Small intestine (tissue), 16 donors: Measurements from ENCODE around the gene STX10. TPM values are rescaled to one million over a fixed set of nuclear protein-coding genes. Genes with fewer than 3 reads are reported as not detected.
"Not testable (repeated sequence)": the region's sequence is repeated elsewhere in the genome, so short reads cannot be mapped to it uniquely, and the experiment has no call there.

Experiments
- DNase-seq, 2 donors: peaks; one replicate each; pipeline versions ENCODE4 v3.0.0 to v3.0.0-alpha.2; 2013
- FAIRE-seq: peaks from 2 replicates; lab custom pipeline; 2012; peaks lifted over from hg19 to GRCh38; lab: Jason Lieb, UNC
- H3K27ac ChIP-seq, 3 donors: one replicate each; pipeline ENCODE4 v1.5.1; 2013; ENCODE audit warnings: low read length in 2 of 3, mild to moderate bottlenecking in 2 of 3, control low read depth in 1 of 3, inconsistent platforms in 1 of 3, low read depth in 1 of 3, moderate library complexity in 1 of 3
- H3K27me3 ChIP-seq, 3 donors: one replicate each; pipeline ENCODE4 v1.6.1; 2013; ENCODE audit warnings: low read length in 3 of 3, inconsistent platforms in 1 of 3; ENCODE audit not compliant: control insufficient read depth in 3 of 3, insufficient read depth in 3 of 3
- H3K36me3 ChIP-seq, 3 donors: one replicate each; pipeline ENCODE4 v1.6.1; 2013; ENCODE audit warnings: low read length in 3 of 3, inconsistent platforms in 1 of 3, low read depth in 1 of 3, mild to moderate bottlenecking in 1 of 3, moderate library complexity in 1 of 3; ENCODE audit not compliant: control insufficient read depth in 3 of 3, insufficient read depth in 2 of 3
- H3K4me1 ChIP-seq, 3 donors: one replicate each; pipeline ENCODE4 v1.6.1; 2013; ENCODE audit warnings: low read length in 2 of 3, inconsistent platforms in 1 of 3, low read depth in 1 of 3, mild to moderate bottlenecking in 1 of 3, moderate library complexity in 1 of 3; ENCODE audit not compliant: control insufficient read depth in 3 of 3, insufficient read depth in 2 of 3
- H3K4me3 ChIP-seq, 3 donors: one replicate each; pipeline ENCODE4 v1.5.1; 2013; ENCODE audit warnings: low read length in 3 of 3, control low read depth in 1 of 3, inconsistent platforms in 1 of 3, low read depth in 1 of 3, mild to moderate bottlenecking in 1 of 3, moderate library complexity in 1 of 3
- H3K9me3 ChIP-seq, 2 donors: one replicate each; pipeline ENCODE4 v1.6.1; 2013; ENCODE audit warnings: low read depth in 1 of 2, low read length in 1 of 2; ENCODE audit not compliant: control insufficient read depth in 2 of 2, insufficient read depth in 1 of 2
- WGBS, 3 donors: extraction: QIAGEN DNeasy Blood & Tissue Kit; methylation state at CpG; one replicate each; pipeline ENCODE4 v1.1.7; 2013; 5-methylcytosine and 5-hydroxymethylcytosine counted together
- long read RNA-seq, 10 donors: transcript quantifications; one replicate each; lab custom pipeline, GENCODE V29; 2026
- polyA plus RNA-seq, 4 donors: library from polyadenylated mRNA; stranded (reverse) in 3 of 4; unstranded in 1 of 4; fragments of 200-250 nt in 3 of 4; fragments of 120-200 nt in 1 of 4; gene quantifications; one replicate each; pipeline versions ENCODE4 v1.2.1 to v1.2.3, GENCODE V29; 2013
- donor health status: healthy with polysubstance abuse.
- donor health status: control.
- donor health status: control.
- donor health status: Bipolar disorder and iron deficiency.
- donor health status: healthy.

STX10 gene, protein sequence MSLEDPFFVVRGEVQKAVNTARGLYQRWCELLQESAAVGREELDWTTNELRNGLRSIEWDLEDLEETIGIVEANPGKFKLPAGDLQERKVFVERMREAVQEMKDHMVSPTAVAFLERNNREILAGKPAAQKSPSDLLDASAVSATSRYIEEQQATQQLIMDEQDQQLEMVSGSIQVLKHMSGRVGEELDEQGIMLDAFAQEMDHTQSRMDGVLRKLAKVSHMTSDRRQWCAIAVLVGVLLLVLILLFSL
- polyA plus RNA-seq = 100 to 1,000 TPM in 3 of 4 donors, 10 to 100 TPM in 1; 46.3 to 162 (median 138) TPM
- long read RNA-seq, donor 1 = 0 reads
- long read RNA-seq, donor 2, transcript STX10-204 (8 exons, 1,136 nt) = major isoform, 7 of 8 reads
- long read RNA-seq, donor 2, partial matches to known transcripts = 0 of 8 reads
- long read RNA-seq, donor 2, other reads (novel, unspliced or antisense) = 0 of 8 reads
- long read RNA-seq, donor 3, transcript STX10-204 (8 exons, 1,136 nt) = major isoform, 8 of 16 reads
- long read RNA-seq, donor 3, partial matches to known transcripts = 5 of 16 reads
- long read RNA-seq, donor 3, other reads (novel, unspliced or antisense) = 0 of 16 reads
- long read RNA-seq, donor 4 = 0 reads
- long read RNA-seq, donor 5, partial matches to known transcripts = 0 of 3 reads
- long read RNA-seq, donor 5, other reads (novel, unspliced or antisense) = 0 of 3 reads
- long read RNA-seq, donor 6, transcript STX10-204 (8 exons, 1,136 nt) = major isoform, 10 of 11 reads
- long read RNA-seq, donor 6, partial matches to known transcripts = 0 of 11 reads
- long read RNA-seq, donor 6, other reads (novel, unspliced or antisense) = 0 of 11 reads
- long read RNA-seq, donor 7, transcript STX10-204 (8 exons, 1,136 nt) = major isoform, 17 of 18 reads
- long read RNA-seq, donor 7, partial matches to known transcripts = 0 of 18 reads
- long read RNA-seq, donor 7, other reads (novel, unspliced or antisense) = 0 of 18 reads
- long read RNA-seq, donor 8, partial matches to known transcripts = 0 of 2 reads
- long read RNA-seq, donor 8, other reads (novel, unspliced or antisense) = 0 of 2 reads
- long read RNA-seq, donor 9 = 0 reads
- long read RNA-seq, donor 10, transcript STX10-204 (8 exons, 1,136 nt) = major isoform, 10 of 11 reads
- long read RNA-seq, donor 10, partial matches to known transcripts = 0 of 11 reads
- long read RNA-seq, donor 10, other reads (novel, unspliced or antisense) = 0 of 11 reads

DNA sequence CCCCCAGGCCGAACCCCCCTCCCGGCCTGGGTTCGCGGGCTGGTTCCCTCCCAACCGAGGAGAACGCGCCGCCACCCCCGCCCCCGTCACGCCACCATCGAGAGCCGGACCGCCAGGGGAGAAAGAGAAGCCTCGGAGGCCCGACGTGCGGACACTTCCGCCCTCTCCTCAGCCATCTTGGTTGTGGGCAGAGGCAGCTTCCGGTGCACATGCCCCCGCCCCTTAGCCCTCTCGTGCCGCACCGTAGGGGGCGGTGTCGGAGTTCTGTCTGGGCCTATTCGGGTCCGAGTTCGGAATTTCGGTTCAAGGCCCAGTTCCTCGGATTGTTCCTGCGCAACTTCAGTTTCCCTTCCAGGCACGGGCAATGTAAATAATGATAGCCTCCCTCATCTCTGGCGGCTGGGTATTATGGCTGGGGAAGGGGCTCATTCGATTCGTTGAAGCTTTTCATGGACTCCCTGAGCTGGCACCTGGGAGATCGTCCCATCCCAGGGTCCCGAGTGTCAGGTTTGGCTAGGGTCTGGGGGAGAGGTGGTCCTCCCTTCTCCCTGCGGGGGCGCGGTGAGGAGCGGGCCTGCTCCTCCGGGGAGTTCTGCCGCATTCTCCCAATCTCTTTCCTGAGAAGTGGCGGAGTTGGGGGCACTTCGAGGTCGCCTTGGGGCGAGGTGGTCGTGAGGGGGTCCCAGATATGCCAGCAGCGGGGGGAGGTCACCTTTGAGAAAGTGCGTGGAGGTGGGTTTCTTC lies at the start of gene STX10, which contains the start of gene IER2:
TSS of gene STX10 (minus strand) at position 189 of the 744 bp plus-strand sequence. CDS start 202 bp downstream, outside the sequence.
TSS of gene IER2 (plus strand) at position 225 of the 744 bp plus-strand sequence. CDS start 2,776 bp downstream, outside the sequence.
- Histone ChIP-seq H3K9me3 (no peaks in the 10 kb centered on the region), H3K36me3 (peaks cover 0 to 23% (median 0%) of the 10 kb centered on the region in 3 donors), H3K4me3 (peak within 1 kb of the TSS; percentile 47 to 94 (median 93)), H3K27ac (peak within 1 kb of the TSS; percentile 86 to 99 (median 95)), H3K4me1 (peaks cover 0 to 9% (median 2%) of the 10 kb centered on the region in 3 donors), H3K27me3 (no peaks in the 10 kb centered on the region)
- WGBS, 3 donors = 0 to 1% (median 1%) methylated on average over 38 to 51 of the region's 51 CpGs
- DNase-seq (peak; percentile 96 to 97), FAIRE-seq (no peak)

DNA sequence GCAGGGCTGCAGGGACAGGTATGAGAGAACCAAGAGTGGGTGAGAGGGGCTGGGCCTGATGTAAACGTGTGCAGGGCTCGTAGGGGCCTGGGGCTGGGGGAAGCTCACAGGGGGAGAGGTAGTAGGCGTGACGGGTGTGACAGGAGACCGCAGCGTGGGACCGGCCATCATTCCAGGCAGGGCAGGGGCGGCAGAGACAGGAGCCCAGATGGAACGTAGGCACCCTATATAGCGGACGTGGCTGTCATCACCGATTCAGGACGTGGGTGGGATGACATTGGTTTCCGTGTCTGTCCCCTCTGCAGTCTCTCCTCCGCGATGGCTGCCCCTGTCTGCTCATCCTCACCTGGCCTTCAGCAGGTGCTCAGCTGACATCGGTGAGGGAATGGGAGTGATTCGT lies 48.5 kb upstream of the STX10 start:
- Histone ChIP-seq H3K36me3 (peaks cover 0 to 4% (median 0%) of the 10 kb centered on the region in 3 donors), H3K9me3 (no peaks in the 10 kb centered on the region), H3K4me1 (peaks cover 0 to 20% (median 0%) of the 10 kb centered on the region in 3 donors), H3K27ac (no peak overlapping the region), H3K27me3 (no peaks in the 10 kb centered on the region), H3K4me3 (no peak overlapping the region)
- no peak for FAIRE-seq
- no peak for DNase-seq
- 86 to 89% (median 87%) methylated on average over 17 to 18 of the region's 18 CpGs for WGBS, 3 donors

DNA sequence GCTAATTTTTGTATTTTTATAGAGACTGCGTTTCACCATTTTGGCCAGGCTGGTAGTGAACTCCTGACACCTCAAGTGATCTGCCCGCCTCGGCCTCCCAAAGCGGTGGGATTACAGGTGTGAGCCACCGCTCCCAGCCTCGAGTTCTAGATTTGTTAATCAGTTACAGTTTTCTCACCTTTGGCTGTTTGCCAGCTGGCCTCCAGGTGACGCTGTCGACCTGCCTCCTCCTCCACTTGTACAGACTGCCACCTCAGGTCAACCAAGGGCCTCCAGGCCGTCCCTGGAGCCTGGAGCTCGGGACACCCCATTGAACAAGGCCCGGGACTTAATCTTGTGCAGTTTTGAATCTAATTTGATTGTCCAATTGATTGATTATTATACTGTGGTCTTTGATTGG lies 45.5 kb upstream of the STX10 start:
- Histone ChIP-seq H3K4me1 (peaks cover 0 to 29% (median 0%) of the 10 kb centered on the region in 3 donors), H3K36me3 (no peaks in the 10 kb centered on the region), H3K9me3 (no peaks in the 10 kb centered on the region), H3K27ac (peak overlapping the region in 2 of 3 donors; percentile 45 to 70), H3K4me3 (no peak overlapping the region), H3K27me3 (no peaks in the 10 kb centered on the region)
- DNase-seq = peak; percentile 92 to 94
- 15 to 44% (median 18%) methylated on average over 11 of the region's 11 CpGs for WGBS, 3 donors
- FAIRE-seq = no peak

DNA sequence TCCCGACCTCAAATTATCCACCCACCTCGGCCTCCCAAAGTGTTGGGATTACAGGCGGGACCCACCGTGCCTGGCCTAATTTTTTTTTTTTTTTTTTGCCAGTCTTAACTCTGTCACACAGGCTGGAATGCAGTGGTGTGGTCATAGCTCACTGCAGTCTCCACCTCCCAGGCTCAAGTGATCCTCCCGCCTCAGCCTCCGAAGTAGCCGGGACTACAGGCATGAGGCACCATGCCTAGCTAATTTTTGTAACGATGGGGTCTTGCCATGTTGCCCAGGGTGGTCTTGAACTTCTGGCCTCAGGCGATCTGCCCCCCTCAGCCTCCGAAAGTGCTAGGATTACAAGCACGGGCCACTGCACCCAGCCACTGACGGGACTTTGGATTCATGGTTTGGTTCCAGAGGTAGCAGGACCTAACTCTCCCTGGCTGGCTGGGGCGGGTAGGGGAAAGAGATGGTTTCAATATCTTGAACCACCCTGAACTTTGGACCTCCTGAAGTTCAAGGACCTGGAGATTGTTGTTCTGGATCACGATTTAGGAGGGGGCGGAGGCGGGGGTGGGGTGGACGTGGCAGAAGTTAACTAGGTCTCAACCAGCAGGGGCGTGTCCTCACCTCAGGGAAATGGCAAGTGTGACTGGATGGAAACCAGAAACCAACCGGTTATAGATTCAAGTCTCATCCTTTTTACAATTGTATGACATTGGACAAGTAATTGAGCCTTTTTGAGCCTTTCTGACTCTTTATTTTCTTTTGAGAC lies 40.8 kb upstream of the STX10 start:
- WGBS, 3 donors = 23 to 66% (median 35%) methylated on average over 19 of the region's 19 CpGs

DNA sequence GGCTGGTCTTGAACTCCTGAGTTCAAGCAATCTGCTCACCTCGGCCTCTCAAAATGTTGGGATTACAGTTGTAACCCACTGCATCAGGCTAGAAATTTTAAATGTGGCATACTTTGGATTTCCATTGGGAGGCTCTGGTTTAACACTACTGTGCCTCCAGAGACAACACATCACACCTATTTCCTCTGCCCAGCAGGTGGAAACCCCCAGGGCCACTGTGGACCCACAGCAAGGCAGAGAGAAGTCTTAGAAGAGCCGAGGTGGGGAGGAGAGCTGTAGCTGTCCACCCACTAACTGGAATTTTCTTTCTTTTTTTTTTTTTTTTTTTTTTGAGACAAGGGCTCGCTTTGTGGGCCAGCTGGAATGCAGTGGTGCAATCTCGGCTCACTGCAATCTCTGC lies 39.4 kb upstream of the STX10 start:
- Histone ChIP-seq H3K9me3 (no peaks in the 10 kb centered on the region), H3K27ac (no peak overlapping the region), H3K4me1 (peaks cover 0 to 26% (median 0%) of the 10 kb centered on the region in 3 donors), H3K4me3 (no peak overlapping the region), H3K36me3 (no peaks in the 10 kb centered on the region), H3K27me3 (no peaks in the 10 kb centered on the region)
- 65 to 86% (median 79%) methylated on average over 4 of the region's 4 CpGs for WGBS, 3 donors
- FAIRE-seq = no peak
- DNase-seq = no peak

More for the DNA sequence above, 40.8 kb upstream of the STX10 start:
- no peak overlapping the region for H3K4me3 ChIP-seq
- peak overlapping the region; percentile 82 to 99 (median 89) for H3K27ac ChIP-seq
- no peak for FAIRE-seq
- H3K27me3 ChIP-seq = no peaks in the 10 kb centered on the region
- H3K4me1 ChIP-seq = peaks cover 0 to 37% (median 0%) of the 10 kb centered on the region in 3 donors
- H3K9me3 ChIP-seq = no peaks in the 10 kb centered on the region
- peak; percentile 97 to 99 for DNase-seq
- no peaks in the 10 kb centered on the region for H3K36me3 ChIP-seq

DNA sequence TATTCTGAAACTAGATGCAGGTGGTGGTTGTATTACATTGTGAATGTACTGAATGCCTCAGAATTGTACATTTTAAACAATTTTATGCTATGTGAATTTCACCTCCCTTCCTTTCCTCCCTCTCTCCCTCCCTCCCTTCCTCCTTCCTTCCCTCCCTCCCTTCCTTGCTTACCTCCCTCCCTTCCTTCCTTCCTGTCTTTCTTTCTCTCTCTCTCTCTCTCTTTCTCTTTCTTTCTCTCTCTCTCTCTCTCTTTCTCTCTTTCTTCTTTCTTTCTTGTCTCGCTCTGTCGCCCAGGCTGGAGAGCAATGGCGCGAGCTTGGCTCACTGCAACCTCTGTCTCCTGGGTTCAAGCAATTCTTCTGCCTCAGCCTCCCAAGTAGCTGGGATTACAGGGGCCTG lies 37.2 kb upstream of the STX10 start:
- no peaks in the 10 kb centered on the region for H3K27me3 ChIP-seq
- H3K27ac ChIP-seq = no peak overlapping the region
- 95 to 98% (median 96%) methylated on average over 4 of the region's 4 CpGs for WGBS, 3 donors
- no peaks in the 10 kb centered on the region for H3K36me3 ChIP-seq
- no peaks in the 10 kb centered on the region for H3K9me3 ChIP-seq
- peaks cover 0 to 16% (median 0%) of the 10 kb centered on the region in 3 donors for H3K4me1 ChIP-seq
- H3K4me3 ChIP-seq = no peak overlapping the region
- no peak for DNase-seq
- no peak for FAIRE-seq

DNA sequence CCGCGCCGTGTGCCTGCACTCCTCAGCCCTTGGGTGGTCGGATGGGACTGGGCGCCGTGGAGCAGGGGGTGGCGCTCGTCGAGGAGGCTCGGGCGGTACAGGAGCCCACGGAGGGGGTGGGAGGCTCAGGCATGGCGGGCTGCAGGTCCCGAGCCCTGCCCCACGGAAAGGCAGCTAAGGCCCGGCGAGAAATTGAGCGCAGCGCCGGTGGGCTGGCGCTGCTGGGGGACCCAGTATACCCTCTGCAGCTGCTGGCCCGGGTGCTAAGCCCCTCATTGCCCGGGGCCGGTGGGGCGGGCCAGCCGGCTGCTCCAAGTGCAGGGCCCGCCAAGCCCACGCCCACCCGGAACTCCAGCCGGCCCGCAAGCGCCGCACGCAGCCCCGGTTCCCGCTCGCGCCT lies 36.5 kb upstream of the STX10 start:
- H3K4me3 ChIP-seq, H3K27me3 ChIP-seq, H3K27ac ChIP-seq, H3K9me3 ChIP-seq, FAIRE-seq, DNase-seq, H3K36me3 ChIP-seq: not testable (repeated sequence)
- WGBS, 3 donors = 92 to 98% (median 96%) methylated on average over 21 to 38 of the region's 38 CpGs
- peaks cover 5 to 19% (median 5%) of the 10 kb centered on the region in 3 donors for H3K4me1 ChIP-seq
